NB4 (cell line): ENCODE measurements around the gene NCAM2.

Source experiments
- POLR2A ChIP-seq: IDR thresholded peaks from 2 replicates; pipeline ENCODE4 v1.6.1; 2011; ENCODE audit warnings: mild to moderate bottlenecking; ENCODE audit not compliant: insufficient read length; ENCODE audit errors: extremely low read depth
- TF ChIP-seq, protein P1 (sequence below): IDR thresholded peaks from one replicate; pipeline ENCODE4 v1.5.1; 2012; ENCODE audit warnings: low read depth, low read length

DNA sequence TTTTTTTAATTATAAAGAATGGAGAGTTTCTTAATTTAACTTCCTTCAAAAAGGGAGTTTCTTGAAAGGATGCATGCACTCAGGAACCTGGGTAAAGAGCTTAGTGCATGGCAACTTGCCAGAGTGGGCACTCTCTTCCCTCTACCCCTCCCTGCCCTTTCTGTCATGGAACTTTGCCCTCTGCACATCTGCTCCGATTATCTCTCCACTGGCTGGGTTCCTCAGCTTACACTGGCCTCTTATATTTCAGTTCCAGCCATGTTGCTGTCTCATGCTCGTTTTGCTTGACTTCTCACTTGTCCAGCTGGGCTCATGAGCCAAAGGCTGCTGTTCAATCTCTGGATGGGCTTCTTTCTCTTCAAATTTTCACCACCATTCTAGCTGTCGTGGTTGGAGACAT, 87.0 kb downstream of the NCAM2 start:
- TF ChIP-seq, protein P1, sequence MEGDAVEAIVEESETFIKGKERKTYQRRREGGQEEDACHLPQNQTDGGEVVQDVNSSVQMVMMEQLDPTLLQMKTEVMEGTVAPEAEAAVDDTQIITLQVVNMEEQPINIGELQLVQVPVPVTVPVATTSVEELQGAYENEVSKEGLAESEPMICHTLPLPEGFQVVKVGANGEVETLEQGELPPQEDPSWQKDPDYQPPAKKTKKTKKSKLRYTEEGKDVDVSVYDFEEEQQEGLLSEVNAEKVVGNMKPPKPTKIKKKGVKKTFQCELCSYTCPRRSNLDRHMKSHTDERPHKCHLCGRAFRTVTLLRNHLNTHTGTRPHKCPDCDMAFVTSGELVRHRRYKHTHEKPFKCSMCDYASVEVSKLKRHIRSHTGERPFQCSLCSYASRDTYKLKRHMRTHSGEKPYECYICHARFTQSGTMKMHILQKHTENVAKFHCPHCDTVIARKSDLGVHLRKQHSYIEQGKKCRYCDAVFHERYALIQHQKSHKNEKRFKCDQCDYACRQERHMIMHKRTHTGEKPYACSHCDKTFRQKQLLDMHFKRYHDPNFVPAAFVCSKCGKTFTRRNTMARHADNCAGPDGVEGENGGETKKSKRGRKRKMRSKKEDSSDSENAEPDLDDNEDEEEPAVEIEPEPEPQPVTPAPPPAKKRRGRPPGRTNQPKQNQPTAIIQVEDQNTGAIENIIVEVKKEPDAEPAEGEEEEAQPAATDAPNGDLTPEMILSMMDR = no peak
- no peak for TF ChIP-seq POLR2A
